GM23338 (cell line): ENCODE measurements around the gene ENOX1. TPM values are rescaled to one million over a fixed set of nuclear protein-coding genes. Genes with fewer than 3 reads are reported as not detected.

Experiments used
- ATAC-seq: fragments of 200-7000 bp; cut with Tn5 transposase; 3 replicates; pipeline ENCODE4 v1.9.1; 2020
- DNase-seq: peaks from one replicate; pipeline ENCODE4 v3.0.0-alpha.2; 2015; ENCODE audit warnings: low spot score
- H2AFZ ChIP-seq: fragments of 200-600 bp; sonication (generic); 2 replicates; pipeline ENCODE4 v1.8.0; 2016; ENCODE audit warnings: antibody characterized with exemption, mild to moderate bottlenecking, moderate library complexity
- H3F3A ChIP-seq: fragments of 200-600 bp; sonication (generic); replicated peaks from 2 replicates; pipeline ENCODE4 v1.8.0; 2017; ENCODE audit warnings: antibody characterized with exemption, mixed run types, low read depth
- H3K27ac ChIP-seq: fragments of 200-600 bp; sonication (generic); 2 replicates; pipeline ENCODE4 v1.6.1; 2016; ENCODE audit warnings: low read depth
- H3K27me3 ChIP-seq: fragments of 200-600 bp; sonication (generic); 2 replicates; pipeline ENCODE4 v1.8.0; 2016; ENCODE audit warnings: mild to moderate bottlenecking, mixed run types, moderate library complexity; ENCODE audit not compliant: insufficient read depth
- H3K36me3 ChIP-seq: fragments of 200-600 bp; sonication (generic); 2 replicates; pipeline ENCODE4 v1.8.0; 2016; ENCODE audit warnings: mild to moderate bottlenecking; ENCODE audit not compliant: insufficient read depth
- H3K4me1 ChIP-seq: fragments of 200-600 bp; sonication (generic); 2 replicates; pipeline ENCODE4 v1.8.0; 2016; ENCODE audit warnings: mild to moderate bottlenecking, moderate library complexity; ENCODE audit not compliant: insufficient read depth
- H3K4me2 ChIP-seq: fragments of 200-600 bp; sonication (generic); 2 replicates; pipeline ENCODE4 v1.7.1; 2017; ENCODE audit warnings: mixed run types
- H3K4me3 ChIP-seq: fragments of 200-600 bp; sonication (generic); 2 replicates; pipeline ENCODE4 v1.6.1; 2016; ENCODE audit warnings: mixed run types
- H3K79me2 ChIP-seq: fragments of 200-600 bp; sonication (generic); replicated peaks from 2 replicates; pipeline ENCODE4 v1.8.0; 2017; ENCODE audit warnings: mild to moderate bottlenecking; ENCODE audit not compliant: insufficient read depth
- H3K9me2 ChIP-seq: fragments of 200-600 bp; sonication (generic); 2 replicates; pipeline ENCODE4 v1.8.0; 2017; ENCODE audit not compliant: insufficient read depth
- H4K20me1 ChIP-seq: fragments of 200-600 bp; sonication (generic); replicated peaks from 2 replicates; pipeline ENCODE4 v1.8.0; 2017; ENCODE audit warnings: mild to moderate bottlenecking; ENCODE audit not compliant: insufficient read depth
- H3K27ac Mint-ChIP-seq: 2 replicates; pipeline ENCODE4 v1.8.0; 2020; ENCODE audit warnings: inconsistent platforms, mild to moderate bottlenecking, moderate library complexity, mixed read lengths
- H3K27me3 Mint-ChIP-seq: 3 replicates; pipeline ENCODE4 v1.8.0; 2022; ENCODE audit warnings: low read depth, mild to moderate bottlenecking, moderate library complexity, mixed read lengths, inconsistent platforms; ENCODE audit not compliant: insufficient read depth, poor library complexity
- H3K36me3 Mint-ChIP-seq: 3 replicates; pipeline ENCODE4 v1.8.0; 2021; ENCODE audit warnings: low read depth, mild to moderate bottlenecking, inconsistent platforms, moderate library complexity, mixed read lengths
- H3K4me1 Mint-ChIP-seq: 3 replicates; pipeline ENCODE4 v1.8.0; 2020; ENCODE audit warnings: mild to moderate bottlenecking, inconsistent platforms, mixed read lengths
- H3K4me3 Mint-ChIP-seq: 3 replicates; pipeline ENCODE4 v1.8.0; 2021; ENCODE audit warnings: moderate library complexity, mild to moderate bottlenecking, inconsistent platforms, mixed read lengths
- H3K9me3 Mint-ChIP-seq: 3 replicates; pipeline ENCODE4 v1.8.0; 2020; ENCODE audit warnings: moderate library complexity, mild to moderate bottlenecking, inconsistent platforms, mixed read lengths
- CREB1 ChIP-seq: fragments of 250-450 bp; sonication (Bioruptor Pico); IDR thresholded peaks from 2 replicates; pipeline ENCODE4 v1.5.0; 2020; ENCODE audit warnings: low read depth, mild to moderate bottlenecking, moderate library complexity
- EZH2 ChIP-seq: fragments of 200-600 bp; sonication (generic); IDR thresholded peaks from one replicate; pipeline ENCODE4 v1.8.0; 2017; ENCODE audit warnings: antibody characterized with exemption, mild to moderate bottlenecking, low read depth; ENCODE audit not compliant: unreplicated experiment
- EZH2phosphoT487 ChIP-seq: fragments of 200-600 bp; sonication (generic); IDR thresholded peaks from one replicate; pipeline ENCODE4 v1.8.1; 2018; ENCODE audit warnings: antibody characterized with exemption; ENCODE audit not compliant: unreplicated experiment
- JUNB ChIP-seq: IDR thresholded peaks from one replicate; pipeline ENCODE4 v1.6.1; 2016; ENCODE audit warnings: antibody characterized with exemption; ENCODE audit not compliant: unreplicated experiment
- POLR2AphosphoS5 ChIP-seq: IDR thresholded peaks from 2 replicates; pipeline ENCODE4 v1.6.1; 2016; ENCODE audit warnings: antibody characterized with exemption, low read depth
- STAT1 ChIP-seq: IDR thresholded peaks from one replicate; pipeline ENCODE4 v1.6.1; 2016; ENCODE audit warnings: antibody characterized with exemption; ENCODE audit not compliant: unreplicated experiment
- ZNF114 ChIP-seq: fragments of 250-450 bp; sonication (Bioruptor Pico); IDR thresholded peaks from 2 replicates; pipeline ENCODE4 v1.5.0; 2020; ENCODE audit warnings: mild to moderate bottlenecking, moderate library complexity
- ZNF331 ChIP-seq: fragments of 250-450 bp; sonication (Bioruptor Pico); IDR thresholded peaks from 2 replicates; pipeline ENCODE4 v1.5.0; 2020; ENCODE audit warnings: low read depth, mild to moderate bottlenecking, moderate library complexity
- polyA plus RNA-seq: library from polyadenylated mRNA; unstranded; fragments of >200 nt; fragmentation: Nextera tagmentation; extraction: Ambion mirVana; gene quantifications from 2 replicates; pipeline ENCODE4 v1.2.1, GENCODE V29; 2016
- total RNA-seq: library from RNA; depleted of rRNA; stranded (reverse); fragments of >200 nt; shearing (Covaris generic); gene quantifications from 2 replicates; pipeline ENCODE4 v1.2.3, GENCODE V29; 2014
- TF ChIP-seq, protein P1 (sequence below): IDR thresholded peaks from one replicate; pipeline ENCODE4 v1.6.1; 2018; ENCODE audit warnings: antibody characterized with exemption; ENCODE audit not compliant: unreplicated experiment
- TF ChIP-seq, protein P2 (sequence below), 2 experiments: fragments of 200-600 bp in 1 of 2; sonication (generic) in 1 of 2; conservative IDR thresholded peaks; 2 replicates each; pipeline versions ENCODE4 v1.5.1 to v1.6.1; 2016 to 2017; ENCODE audit warnings: antibody characterized with exemption in 2 of 2, low read depth in 2 of 2, mild to moderate bottlenecking in 2 of 2, moderate library complexity in 1 of 2
- TF ChIP-seq, protein P3 (sequence below): IDR thresholded peaks from 2 replicates; pipeline ENCODE4 v1.6.1; 2016; ENCODE audit warnings: antibody characterized with exemption

ENOX1 gene
- total and polyA plus RNA-seq, 2 experiments from 2014 or later: 0.66 to 0.81 TPM

DNA sequence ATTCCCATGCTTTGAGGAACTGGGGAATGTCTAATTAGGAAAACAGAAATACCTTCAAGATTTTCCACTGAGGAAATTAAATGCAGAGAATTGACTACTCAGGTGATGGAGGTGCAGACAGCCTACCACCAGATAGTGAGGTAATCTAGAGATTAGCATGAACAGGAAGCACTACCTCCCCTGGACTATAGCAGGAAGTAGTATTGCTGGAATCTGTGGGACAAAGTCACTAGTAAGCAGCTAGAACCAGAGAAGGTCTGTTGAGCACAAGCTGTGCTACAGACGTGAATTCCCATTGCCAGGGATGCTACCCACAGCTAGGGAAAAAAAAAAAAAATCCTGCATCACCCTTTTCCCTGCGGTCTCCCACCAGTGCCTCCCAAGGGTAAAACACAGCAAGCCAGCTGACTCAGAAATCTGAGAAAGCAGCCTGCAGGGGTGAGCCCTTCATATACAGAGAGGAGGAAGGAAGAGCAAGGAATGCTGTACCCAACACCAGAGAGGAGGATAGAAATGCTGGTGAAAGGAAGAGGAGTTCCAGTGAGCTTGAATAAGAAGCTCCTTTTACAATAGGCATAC is 10.2 kb downstream of the ENOX1 start:
- Mint-ChIP-seq H3K4me3 (no peak overlapping the region), H3K27me3 (peaks cover 36% of the 10 kb centered on the region), H3K36me3 (no peaks in the 10 kb centered on the region), H3K27ac (no peak overlapping the region), H3K9me3 (no peaks in the 10 kb centered on the region), H3K4me1 (peaks cover 9% of the 10 kb centered on the region)
- ATAC-seq (peak; percentile 52), DNase-seq (peak; percentile 31)
- TF ChIP-seq CREB1 (CRISPR knock-in tag) (no peak), EZH2 (no peak), POLR2AphosphoS5 (no peak), EZH2phosphoT487 (no peak), ZNF331 (no peak), JUNB (no peak), ZNF114 (no peak), STAT1 (no peak)
- TF ChIP-seq, protein P1, sequence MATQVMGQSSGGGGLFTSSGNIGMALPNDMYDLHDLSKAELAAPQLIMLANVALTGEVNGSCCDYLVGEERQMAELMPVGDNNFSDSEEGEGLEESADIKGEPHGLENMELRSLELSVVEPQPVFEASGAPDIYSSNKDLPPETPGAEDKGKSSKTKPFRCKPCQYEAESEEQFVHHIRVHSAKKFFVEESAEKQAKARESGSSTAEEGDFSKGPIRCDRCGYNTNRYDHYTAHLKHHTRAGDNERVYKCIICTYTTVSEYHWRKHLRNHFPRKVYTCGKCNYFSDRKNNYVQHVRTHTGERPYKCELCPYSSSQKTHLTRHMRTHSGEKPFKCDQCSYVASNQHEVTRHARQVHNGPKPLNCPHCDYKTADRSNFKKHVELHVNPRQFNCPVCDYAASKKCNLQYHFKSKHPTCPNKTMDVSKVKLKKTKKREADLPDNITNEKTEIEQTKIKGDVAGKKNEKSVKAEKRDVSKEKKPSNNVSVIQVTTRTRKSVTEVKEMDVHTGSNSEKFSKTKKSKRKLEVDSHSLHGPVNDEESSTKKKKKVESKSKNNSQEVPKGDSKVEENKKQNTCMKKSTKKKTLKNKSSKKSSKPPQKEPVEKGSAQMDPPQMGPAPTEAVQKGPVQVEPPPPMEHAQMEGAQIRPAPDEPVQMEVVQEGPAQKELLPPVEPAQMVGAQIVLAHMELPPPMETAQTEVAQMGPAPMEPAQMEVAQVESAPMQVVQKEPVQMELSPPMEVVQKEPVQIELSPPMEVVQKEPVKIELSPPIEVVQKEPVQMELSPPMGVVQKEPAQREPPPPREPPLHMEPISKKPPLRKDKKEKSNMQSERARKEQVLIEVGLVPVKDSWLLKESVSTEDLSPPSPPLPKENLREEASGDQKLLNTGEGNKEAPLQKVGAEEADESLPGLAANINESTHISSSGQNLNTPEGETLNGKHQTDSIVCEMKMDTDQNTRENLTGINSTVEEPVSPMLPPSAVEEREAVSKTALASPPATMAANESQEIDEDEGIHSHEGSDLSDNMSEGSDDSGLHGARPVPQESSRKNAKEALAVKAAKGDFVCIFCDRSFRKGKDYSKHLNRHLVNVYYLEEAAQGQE: no peak
- TF ChIP-seq, protein P2, sequence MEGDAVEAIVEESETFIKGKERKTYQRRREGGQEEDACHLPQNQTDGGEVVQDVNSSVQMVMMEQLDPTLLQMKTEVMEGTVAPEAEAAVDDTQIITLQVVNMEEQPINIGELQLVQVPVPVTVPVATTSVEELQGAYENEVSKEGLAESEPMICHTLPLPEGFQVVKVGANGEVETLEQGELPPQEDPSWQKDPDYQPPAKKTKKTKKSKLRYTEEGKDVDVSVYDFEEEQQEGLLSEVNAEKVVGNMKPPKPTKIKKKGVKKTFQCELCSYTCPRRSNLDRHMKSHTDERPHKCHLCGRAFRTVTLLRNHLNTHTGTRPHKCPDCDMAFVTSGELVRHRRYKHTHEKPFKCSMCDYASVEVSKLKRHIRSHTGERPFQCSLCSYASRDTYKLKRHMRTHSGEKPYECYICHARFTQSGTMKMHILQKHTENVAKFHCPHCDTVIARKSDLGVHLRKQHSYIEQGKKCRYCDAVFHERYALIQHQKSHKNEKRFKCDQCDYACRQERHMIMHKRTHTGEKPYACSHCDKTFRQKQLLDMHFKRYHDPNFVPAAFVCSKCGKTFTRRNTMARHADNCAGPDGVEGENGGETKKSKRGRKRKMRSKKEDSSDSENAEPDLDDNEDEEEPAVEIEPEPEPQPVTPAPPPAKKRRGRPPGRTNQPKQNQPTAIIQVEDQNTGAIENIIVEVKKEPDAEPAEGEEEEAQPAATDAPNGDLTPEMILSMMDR (conservative IDR thresholded peaks at IDR 0.05; ENCODE audit: low read depth in 2 of 2): no peak
- TF ChIP-seq, protein P3, sequence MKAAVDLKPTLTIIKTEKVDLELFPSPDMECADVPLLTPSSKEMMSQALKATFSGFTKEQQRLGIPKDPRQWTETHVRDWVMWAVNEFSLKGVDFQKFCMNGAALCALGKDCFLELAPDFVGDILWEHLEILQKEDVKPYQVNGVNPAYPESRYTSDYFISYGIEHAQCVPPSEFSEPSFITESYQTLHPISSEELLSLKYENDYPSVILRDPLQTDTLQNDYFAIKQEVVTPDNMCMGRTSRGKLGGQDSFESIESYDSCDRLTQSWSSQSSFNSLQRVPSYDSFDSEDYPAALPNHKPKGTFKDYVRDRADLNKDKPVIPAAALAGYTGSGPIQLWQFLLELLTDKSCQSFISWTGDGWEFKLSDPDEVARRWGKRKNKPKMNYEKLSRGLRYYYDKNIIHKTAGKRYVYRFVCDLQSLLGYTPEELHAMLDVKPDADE: no peak
- H3K4me3 ChIP-seq: no peak overlapping the region
- H3K4me1 ChIP-seq: peaks cover 10% of the 10 kb centered on the region
- H3K79me2 ChIP-seq: no peaks in the 10 kb centered on the region
- H3K9me2 ChIP-seq: no peaks in the 10 kb centered on the region
- peaks cover 10% of the 10 kb centered on the region for H4K20me1 ChIP-seq
- no peak overlapping the region for H3K27ac ChIP-seq
- H3F3A ChIP-seq: no peaks in the 10 kb centered on the region
- no peak overlapping the region for H3K4me2 ChIP-seq
- H3K36me3 ChIP-seq: no peaks in the 10 kb centered on the region
- H2AFZ ChIP-seq: no peak overlapping the region
- H3K27me3 ChIP-seq: peaks cover 44% of the 10 kb centered on the region
